RWPE1 (cell line): ENCODE measurements around the gene CNOT2.

ENCODE experiments used
- CTCF ChIA-PET: fragments of 350-600 bp; sonication (Branson Sonifier 250); formaldehyde crosslinking; extraction: SDS; loops from one replicate; lab custom pipeline; 2021; lab: Yijun Ruan, JAX
- POLR2A ChIA-PET: fragments of 400-600 bp; formaldehyde crosslinking; extraction: SDS; loops from one replicate; lab custom pipeline; 2020; ENCODE audit warnings: antibody characterized with exemption; ENCODE audit not compliant: low non-redundant PET; lab: Yijun Ruan, JAX
- DNase-seq: peaks from one replicate; pipeline ENCODE4 v3.0.0; 2012; ENCODE audit warnings: low spot score
- H3K27ac ChIP-seq: fragments of 450-650 bp; 2 replicates; pipeline ENCODE4 v1.5.1; 2017
- TF ChIP-seq, protein P1 (sequence below): fragments of 450-650 bp; conservative IDR thresholded peaks from 2 replicates; pipeline ENCODE4 v1.5.1; 2017; ENCODE audit warnings: low read depth, mild to moderate bottlenecking

Gene CNOT2

DNA sequence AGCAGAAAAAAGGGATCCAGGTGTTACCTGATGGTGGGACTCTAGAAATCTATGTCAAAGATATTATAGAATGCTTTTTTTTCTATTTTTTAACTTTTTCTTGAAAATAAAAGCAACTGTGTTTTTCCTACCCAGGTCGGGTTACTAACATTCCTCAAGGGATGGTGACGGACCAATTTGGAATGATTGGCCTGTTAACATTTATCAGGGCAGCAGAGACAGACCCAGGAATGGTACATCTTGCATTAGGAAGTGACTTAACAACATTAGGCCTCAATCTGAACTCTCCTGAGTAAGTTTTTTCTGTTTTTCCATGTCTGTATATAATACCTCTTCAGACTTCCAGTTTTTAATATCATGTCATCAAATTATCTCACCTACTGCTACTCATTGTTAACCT, 95.3 kb downstream of the CNOT2 start:
- no peak for DNase-seq
- ChIA-PET CTCF (no interaction called here), POLR2A (no interaction called here)
- TF ChIP-seq, protein P1, sequence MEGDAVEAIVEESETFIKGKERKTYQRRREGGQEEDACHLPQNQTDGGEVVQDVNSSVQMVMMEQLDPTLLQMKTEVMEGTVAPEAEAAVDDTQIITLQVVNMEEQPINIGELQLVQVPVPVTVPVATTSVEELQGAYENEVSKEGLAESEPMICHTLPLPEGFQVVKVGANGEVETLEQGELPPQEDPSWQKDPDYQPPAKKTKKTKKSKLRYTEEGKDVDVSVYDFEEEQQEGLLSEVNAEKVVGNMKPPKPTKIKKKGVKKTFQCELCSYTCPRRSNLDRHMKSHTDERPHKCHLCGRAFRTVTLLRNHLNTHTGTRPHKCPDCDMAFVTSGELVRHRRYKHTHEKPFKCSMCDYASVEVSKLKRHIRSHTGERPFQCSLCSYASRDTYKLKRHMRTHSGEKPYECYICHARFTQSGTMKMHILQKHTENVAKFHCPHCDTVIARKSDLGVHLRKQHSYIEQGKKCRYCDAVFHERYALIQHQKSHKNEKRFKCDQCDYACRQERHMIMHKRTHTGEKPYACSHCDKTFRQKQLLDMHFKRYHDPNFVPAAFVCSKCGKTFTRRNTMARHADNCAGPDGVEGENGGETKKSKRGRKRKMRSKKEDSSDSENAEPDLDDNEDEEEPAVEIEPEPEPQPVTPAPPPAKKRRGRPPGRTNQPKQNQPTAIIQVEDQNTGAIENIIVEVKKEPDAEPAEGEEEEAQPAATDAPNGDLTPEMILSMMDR, result no peak
- no peak overlapping the region for H3K27ac ChIP-seq

DNA sequence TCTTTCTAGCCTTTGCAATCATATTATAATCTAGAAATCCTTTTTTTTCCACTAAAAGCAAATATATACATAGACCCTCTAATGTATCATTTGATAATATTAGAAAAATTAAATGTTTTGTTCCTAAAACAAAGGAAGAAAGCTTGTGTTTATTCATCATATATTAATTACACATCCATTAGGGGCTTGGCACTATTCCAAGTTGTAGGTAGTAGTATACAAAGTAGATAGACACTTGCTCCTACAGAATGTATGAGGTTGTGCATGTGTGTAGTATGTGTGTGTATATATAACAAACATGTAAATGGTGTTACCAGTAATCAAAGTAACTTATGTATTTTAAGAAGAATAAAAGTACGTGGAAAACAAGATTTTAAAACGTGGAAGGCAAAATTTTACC, 107.8 kb downstream of the CNOT2 start:
- POLR2A ChIA-PET, result no interaction called here
- CTCF ChIA-PET, result no interaction called here
- no peak for DNase-seq
- H3K27ac ChIP-seq, result no peak overlapping the region
- TF ChIP-seq, protein P1, result no peak

- no peak overlapping the region for H3K27ac ChIP-seq
- ChIA-PET CTCF (interaction anchor here (0.7 kb wide), 1 partner anchor 145 kb away, joined by 3 read pairs; no protein-coding TSS in a partner anchor), POLR2A (no interaction called here)
- TF ChIP-seq, protein P1, result no peak
- no peak for DNase-seq
Observed at GRCh38 chr12:70353780-70354660, 110.8 kb downstream of the CNOT2 start.

GRCh38 chr12:70354787-70355186, 111.6 kb downstream of the CNOT2 start:
- no peak overlapping the region for H3K27ac ChIP-seq
- POLR2A ChIA-PET, result no interaction called here
- DNase-seq, result no peak
- TF ChIP-seq, protein P1, result no peak
- CTCF ChIA-PET, result interaction anchor here (0.7 kb wide), 1 partner anchor 145 kb away, joined by 3 read pairs; no protein-coding TSS in a partner anchor

GRCh38 chr12:70355972-70356371, 112.7 kb downstream of the CNOT2 start:
- H3K27ac ChIP-seq, result no peak overlapping the region
- ChIA-PET CTCF (interaction anchor here (1.0 kb wide), 1 partner anchor 476 kb away, joined by 6 read pairs; no protein-coding TSS in a partner anchor), POLR2A (no interaction called here)
- TF ChIP-seq, protein P1, result no peak
- DNase-seq, result no peak

GRCh38 chr12:70359458-70360197, 116.4 kb downstream of the CNOT2 start:
- CTCF ChIA-PET, result no interaction called here

More at GRCh38 chr12:70359458-70360197, 116.4 kb downstream of the CNOT2 start:
- no peak overlapping the region for H3K27ac ChIP-seq
- POLR2A ChIA-PET, result no interaction called here
- DNase-seq, result no peak
- TF ChIP-seq, protein P1, result no peak
